Activated CD4-positive, alpha-beta T cell treated with anti-CD3 and anti-CD28 coated beads, Interleukin-2, amount 10 ng/mL, durations not matched to agents 24 days and 14 days (primary cell): ENCODE measurements around the gene RUFY3. TPM values are rescaled to one million over a fixed set of nuclear protein-coding genes. Genes with fewer than 3 reads are reported as not detected.
"Not testable (repeated sequence)": the region's sequence is repeated elsewhere in the genome, so short reads cannot be mapped to it uniquely, and the experiment has no call there.

Experiments used
- DNase-seq: peaks from one replicate; pipeline ENCODE4 v3.0.0; 2022
- H3K27ac Mint-ChIP-seq: one replicate; pipeline ENCODE4 v1.8.0; 2022; ENCODE audit warnings: mild to moderate bottlenecking, mixed read lengths
- H3K27me3 Mint-ChIP-seq: one replicate; pipeline ENCODE4 v1.8.0; 2022; ENCODE audit warnings: mixed read lengths
- H3K36me3 Mint-ChIP-seq: one replicate; pipeline ENCODE4 v1.8.0; 2022; ENCODE audit warnings: low read depth, mild to moderate bottlenecking, mixed read lengths
- H3K4me1 Mint-ChIP-seq: one replicate; pipeline ENCODE4 v1.8.0; 2021; ENCODE audit warnings: mixed read lengths
- H3K4me3 Mint-ChIP-seq: one replicate; pipeline ENCODE4 v1.8.0; 2022; ENCODE audit warnings: mild to moderate bottlenecking, moderate library complexity, mixed read lengths
- H3K9me3 Mint-ChIP-seq: one replicate; pipeline ENCODE4 v1.8.0; 2021; ENCODE audit warnings: mixed read lengths
- intact Hi-C: fragments of 100-400 bp; cut with micrococcal nuclease; formaldehyde crosslinking; loops from one replicate; pipeline ENCODE4 v1.15.1; 2023
- total RNA-seq: library from RNA; stranded (reverse); gene quantifications from 2 replicates; pipeline ENCODE4 v1.2.3, GENCODE V29; 2022

RUFY3 gene
- total RNA-seq, 1 donor from 2014 or later = 11.5 TPM

- intact Hi-C loops = loop anchor here (5.0 kb wide), 2 partner anchors 36 to 131 kb away; no protein-coding TSS in a partner anchor
- Mint-ChIP-seq H3K36me3 (peaks cover 32% of the 10 kb centered on the region), H3K4me1 (peaks cover 31% of the 10 kb centered on the region), H3K4me3 (peak overlapping the region; percentile 100), H3K27ac (peak overlapping the region; percentile 99), H3K9me3 (no peaks in the 10 kb centered on the region), H3K27me3 (no peaks in the 10 kb centered on the region)
- no peak for DNase-seq
These were observed 116.4 kb downstream of the RUFY3 start for GRCh38 chr4:70838204-70838603.

GRCh38 chr4:70838666-70839588, 117.2 kb downstream of the RUFY3 start:
- Mint-ChIP-seq H3K9me3 (no peaks in the 10 kb centered on the region), H3K27ac (peak overlapping the region; percentile 99), H3K4me3 (peak overlapping the region; percentile 100), H3K4me1 (peaks cover 32% of the 10 kb centered on the region), H3K36me3 (peaks cover 28% of the 10 kb centered on the region), H3K27me3 (no peaks in the 10 kb centered on the region)
- peak; percentile 89 for DNase-seq
- intact Hi-C loops = loop anchor here (1.0 to 5.0 kb wide), 6 partner anchors 24 to 154 kb away; partner anchors contain the start of genes DCK, MOB1B and UTP3

- peaks cover 26% of the 10 kb centered on the region for H3K36me3 Mint-ChIP-seq
- H3K27ac Mint-ChIP-seq = peak within 1 kb of the TSS; percentile 99
- peak; percentile 98 for DNase-seq
- H3K4me3 Mint-ChIP-seq = peak within 1 kb of the TSS; percentile 100
- no peaks in the 10 kb centered on the region for H3K27me3 Mint-ChIP-seq
- H3K4me1 Mint-ChIP-seq = peaks cover 35% of the 10 kb centered on the region
- no peaks in the 10 kb centered on the region for H3K9me3 Mint-ChIP-seq
- intact Hi-C loops = loop anchor here (1.0 to 10.0 kb wide), 8 partner anchors 24 to 215 kb away; partner anchors contain the start of genes DCK, ENAM, MOB1B and UTP3
These were observed 117.9 kb downstream of the RUFY3 start, which contains the start of gene GRSF1 for GRCh38 chr4:70839589-70840093. TSS of gene GRSF1 (minus strand) at chr4:70839890. CDS start at chr4:70839827, 63 bp downstream.

- not testable (repeated sequence) for H3K9me3 Mint-ChIP-seq, H3K27me3 Mint-ChIP-seq
- peaks cover 21% of the 10 kb centered on the region for H3K36me3 Mint-ChIP-seq
- H3K4me3 Mint-ChIP-seq = peak overlapping the region; percentile 40
- DNase-seq = peak; percentile 90
- intact Hi-C loops = loop anchor here (5.0 to 10.0 kb wide), 2 partner anchors 87 to 215 kb away; partner anchors contain the start of gene ENAM
- H3K27ac Mint-ChIP-seq = peak overlapping the region; percentile 70
- H3K4me1 Mint-ChIP-seq = peaks cover 35% of the 10 kb centered on the region
These were observed 118.4 kb downstream of the RUFY3 start for GRCh38 chr4:70840137-70840536.

- not testable (repeated sequence) for H3K27ac Mint-ChIP-seq
These were observed 118.9 kb downstream of the RUFY3 start for GRCh38 chr4:70840631-70841030.

GRCh38 chr4:70841211-70841610, 119.4 kb downstream of the RUFY3 start:
- no peak for DNase-seq
- no peak overlapping the region for H3K4me3 Mint-ChIP-seq
- peaks cover 31% of the 10 kb centered on the region for H3K4me1 Mint-ChIP-seq
- H3K27me3 Mint-ChIP-seq = no peaks in the 10 kb centered on the region
- H3K27ac Mint-ChIP-seq = peak overlapping the region; percentile 22
- peaks cover 16% of the 10 kb centered on the region for H3K36me3 Mint-ChIP-seq
- H3K9me3 Mint-ChIP-seq = no peaks in the 10 kb centered on the region
- intact Hi-C loops = loop anchor here (5.0 to 10.0 kb wide), 2 partner anchors 86 to 216 kb away; partner anchors contain the start of gene ENAM

More at GRCh38 chr4:70840631-70841030, 118.9 kb downstream of the RUFY3 start:
- peaks cover 20% of the 10 kb centered on the region for H3K36me3 Mint-ChIP-seq
- intact Hi-C loops = loop anchor here (5.0 to 10.0 kb wide), 2 partner anchors 87 to 216 kb away; partner anchors contain the start of gene ENAM
- not testable (repeated sequence) for H3K27me3 Mint-ChIP-seq, DNase-seq, H3K9me3 Mint-ChIP-seq, H3K4me3 Mint-ChIP-seq
- peaks cover 35% of the 10 kb centered on the region for H3K4me1 Mint-ChIP-seq

- no peaks in the 10 kb centered on the region for H3K9me3 Mint-ChIP-seq
- peaks cover 11% of the 10 kb centered on the region for H3K36me3 Mint-ChIP-seq
- intact Hi-C loops = loop anchor here (5.0 to 10.0 kb wide), 2 partner anchors 85 to 217 kb away; partner anchors contain the start of gene ENAM
- peaks cover 26% of the 10 kb centered on the region for H3K4me1 Mint-ChIP-seq
- DNase-seq = no peak
- no peaks in the 10 kb centered on the region for H3K27me3 Mint-ChIP-seq
- no peak overlapping the region for H3K4me3 Mint-ChIP-seq
- peak overlapping the region; percentile 22 for H3K27ac Mint-ChIP-seq
These were observed 120.2 kb downstream of the RUFY3 start for GRCh38 chr4:70841951-70842350.

GRCh38 chr4:70842761-70843435, 121.1 kb downstream of the RUFY3 start:
- DNase-seq = no peak
- peak overlapping the region; percentile 76 for H3K27ac Mint-ChIP-seq
- H3K4me1 Mint-ChIP-seq = peaks cover 25% of the 10 kb centered on the region
- no peaks in the 10 kb centered on the region for H3K9me3 Mint-ChIP-seq
- H3K27me3 Mint-ChIP-seq = no peaks in the 10 kb centered on the region
- peaks cover 10% of the 10 kb centered on the region for H3K36me3 Mint-ChIP-seq
- intact Hi-C loops = loop anchor here (1.0 to 10.0 kb wide), 3 partner anchors 20 to 218 kb away; partner anchors contain the start of gene ENAM
- peak overlapping the region; percentile 26 for H3K4me3 Mint-ChIP-seq

GRCh38 chr4:70844180-70844579, 122.4 kb downstream of the RUFY3 start:
- Mint-ChIP-seq H3K27ac (peak overlapping the region; percentile 34), H3K9me3 (no peaks in the 10 kb centered on the region), H3K4me3 (no peak overlapping the region), H3K27me3 (no peaks in the 10 kb centered on the region), H3K4me1 (peaks cover 21% of the 10 kb centered on the region), H3K36me3 (peaks cover 1% of the 10 kb centered on the region)
- intact Hi-C loops = loop anchor here (5.0 to 10.0 kb wide), 2 partner anchors 83 to 219 kb away; partner anchors contain the start of gene ENAM
- DNase-seq = no peak

- intact Hi-C loops = loop anchor here (10.0 kb wide), 1 partner anchor 224 kb away; the partner anchor contains the start of gene ENAM
- DNase-seq = no peak
- Mint-ChIP-seq H3K27me3 (no peaks in the 10 kb centered on the region), H3K9me3 (no peaks in the 10 kb centered on the region), H3K27ac (no peak overlapping the region), H3K4me3 (no peak overlapping the region), H3K36me3 (peaks cover 4% of the 10 kb centered on the region), H3K4me1 (peaks cover 1% of the 10 kb centered on the region)
These were observed 127.5 kb downstream of the RUFY3 start for GRCh38 chr4:70849291-70849690.

GRCh38 chr4:70855464-70855863, 133.7 kb downstream of the RUFY3 start:
- no peak for DNase-seq
- H3K9me3 Mint-ChIP-seq = no peaks in the 10 kb centered on the region
- peaks cover 4% of the 10 kb centered on the region for H3K4me1 Mint-ChIP-seq
- H3K36me3 Mint-ChIP-seq = peaks cover 2% of the 10 kb centered on the region
- intact Hi-C loops = no loop called here
- no peak overlapping the region for H3K4me3 Mint-ChIP-seq
- no peaks in the 10 kb centered on the region for H3K27me3 Mint-ChIP-seq
- no peak overlapping the region for H3K27ac Mint-ChIP-seq
